Endothelial cell of hepatic sinusoid (primary cell): ENCODE results near the gene XRCC1.
"Not testable (repeated sequence)": the region's sequence is repeated elsewhere in the genome, so short reads cannot be mapped to it uniquely, and the experiment has no call there.

ENCODE experiments used
- in situ Hi-C: cut with HindIII; loops from 2 replicates; pipeline ENCODE4 v1.10.0; 2017; ENCODE audit warnings: low sequenced_read_pairs

Gene XRCC1

GRCh38 chr19:43524922-43525835 lies 50.1 kb downstream of the XRCC1 start:
- in situ Hi-C loops = loop anchor here (5.0 kb wide), 1 partner anchor 78 kb away; no protein-coding TSS in a partner anchor

DNA sequence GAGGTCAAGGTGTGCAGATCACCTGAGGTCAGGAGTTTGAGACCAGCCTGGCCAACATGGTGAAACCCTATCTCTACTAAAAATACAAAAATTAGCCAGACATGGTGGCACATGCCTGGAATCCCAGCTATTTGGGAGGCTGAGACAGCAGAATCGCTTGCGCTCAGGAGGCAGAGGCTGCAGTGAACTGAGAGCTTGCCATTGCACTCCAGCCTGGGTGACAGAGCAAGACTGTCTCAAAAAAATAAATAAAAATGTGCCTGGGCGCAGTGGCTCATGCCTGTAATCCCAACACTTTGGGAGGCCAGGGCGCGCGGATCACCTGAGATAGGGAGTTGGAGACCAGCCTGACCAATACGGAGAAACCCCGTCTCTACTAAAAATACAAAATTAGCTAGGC lies 51.6 kb downstream of the XRCC1 start:
- in situ Hi-C loops = not testable (repeated sequence)

DNA sequence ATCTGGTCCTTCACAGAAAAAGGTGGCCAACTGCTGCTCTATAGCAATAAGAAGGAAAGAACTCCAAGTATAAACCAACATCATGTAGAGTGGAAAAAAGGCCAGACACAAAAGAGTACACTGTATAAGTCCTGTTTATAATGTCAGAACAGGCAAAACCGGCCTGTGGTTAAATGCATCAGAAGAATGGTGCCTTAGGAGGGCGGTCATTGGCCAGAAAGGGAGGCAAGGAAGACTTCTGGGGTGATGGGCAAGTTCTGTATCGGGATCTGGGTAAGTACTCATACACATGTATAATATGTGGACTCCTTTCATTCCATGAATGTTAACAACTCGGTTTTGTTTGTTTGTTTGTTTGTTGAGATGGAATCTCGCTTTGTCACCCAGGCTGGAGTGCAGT lies 52.4 kb downstream of the XRCC1 start:
- in situ Hi-C loops = no loop called here

DNA sequence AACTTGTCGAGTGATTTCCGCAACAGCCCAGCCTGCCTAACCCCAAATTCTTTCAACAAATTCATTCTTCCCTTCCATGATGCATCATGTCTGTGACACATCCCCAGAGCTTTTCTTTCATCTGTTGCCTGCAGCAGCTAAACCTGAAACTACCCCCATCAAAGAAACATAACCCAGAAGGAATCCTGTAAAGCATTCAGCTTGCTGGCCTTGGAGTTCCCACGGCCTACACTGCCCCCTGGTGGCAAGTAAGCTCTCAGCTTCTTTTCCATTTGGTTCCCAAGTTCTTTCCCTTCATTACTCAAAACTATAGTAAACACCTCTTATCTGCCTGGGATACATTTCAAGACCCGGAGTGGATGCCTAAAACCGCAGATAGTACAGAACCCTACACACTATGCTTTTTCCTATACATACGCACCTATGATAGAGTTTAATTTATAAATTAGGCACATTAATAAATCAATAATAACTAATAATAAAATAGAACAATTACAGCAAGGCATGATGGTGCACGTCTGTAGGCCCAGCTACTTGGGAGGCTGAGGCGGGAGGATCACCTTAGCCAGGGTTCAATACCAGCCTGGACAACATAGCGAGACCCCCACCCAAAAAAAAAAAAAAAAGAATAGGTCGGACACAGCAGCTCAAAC lies 55.8 kb downstream of the XRCC1 start:
- in situ Hi-C loops = no loop called here

GRCh38 chr19:43518051-43518450 lies 57.3 kb downstream of the XRCC1 start:
- in situ Hi-C loops = no loop called here

DNA sequence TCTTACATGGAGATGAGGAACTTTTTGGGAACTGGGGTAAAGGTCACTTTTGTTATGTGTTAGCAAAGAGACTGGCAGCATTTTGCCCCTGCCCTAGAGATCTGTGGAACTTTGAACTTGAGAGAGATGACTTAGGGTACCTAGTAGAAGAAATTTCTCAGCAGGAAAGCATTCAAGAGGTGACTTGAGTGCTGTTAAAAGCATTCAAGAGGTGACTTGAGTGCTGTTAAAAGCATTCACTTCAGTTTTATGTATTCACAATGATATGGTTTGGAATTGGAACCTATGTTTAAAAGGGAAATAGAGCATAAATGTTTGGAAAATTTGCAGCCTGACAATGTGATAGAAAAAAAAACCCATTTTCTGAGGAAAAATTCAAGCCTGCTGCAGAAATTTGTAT lies 62.9 kb downstream of the XRCC1 start:
- in situ Hi-C loops = not testable (repeated sequence)

DNA sequence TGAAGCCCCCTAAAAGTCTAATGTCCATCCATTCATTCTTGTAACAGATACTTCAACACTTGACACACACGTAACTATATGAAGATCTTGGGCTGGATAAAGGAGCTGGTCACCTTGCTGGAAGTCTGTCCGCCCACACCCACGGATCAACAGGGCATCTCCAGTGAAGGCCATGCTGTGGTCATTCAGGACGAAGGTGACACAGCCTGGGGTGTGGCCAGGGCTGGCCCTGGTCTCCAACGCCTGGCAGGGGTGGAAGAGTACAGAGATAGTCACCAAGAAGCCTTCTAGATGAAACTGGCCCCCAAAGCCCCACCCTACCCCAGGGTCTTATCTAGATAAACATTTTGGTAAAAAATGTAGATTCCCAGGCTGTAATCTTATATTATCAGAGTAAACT lies 64.0 kb downstream of the XRCC1 start:
- in situ Hi-C loops = no loop called here

DNA sequence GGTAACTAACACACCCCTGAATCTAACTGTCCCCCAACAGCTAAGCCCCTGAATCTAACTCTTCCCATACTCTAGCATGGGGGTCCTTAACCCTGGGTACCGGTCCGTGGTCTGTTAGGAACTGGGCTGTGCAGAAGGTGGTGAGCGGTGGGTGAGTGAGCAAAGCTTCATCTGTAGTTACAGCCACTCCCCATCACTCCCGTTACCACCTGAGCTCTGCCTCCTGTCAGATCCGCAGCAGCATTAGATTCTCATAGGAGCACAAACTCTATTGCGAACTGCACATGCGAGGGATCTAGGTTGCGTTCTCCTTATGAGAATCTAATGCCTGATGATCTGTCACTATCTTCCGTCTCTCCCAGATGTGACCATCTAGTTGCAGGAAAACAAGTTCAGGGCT lies 64.6 kb downstream of the XRCC1 start:
- in situ Hi-C loops = no loop called here

- in situ Hi-C loops = no loop called here
These were observed 67.4 kb downstream of the XRCC1 start for GRCh38 chr19:43507880-43508279.

- in situ Hi-C loops = no loop called here
These were observed 68.7 kb downstream of the XRCC1 start for GRCh38 chr19:43506629-43507028.

GRCh38 chr19:43505941-43506340 lies 69.4 kb downstream of the XRCC1 start:
- in situ Hi-C loops = no loop called here

DNA sequence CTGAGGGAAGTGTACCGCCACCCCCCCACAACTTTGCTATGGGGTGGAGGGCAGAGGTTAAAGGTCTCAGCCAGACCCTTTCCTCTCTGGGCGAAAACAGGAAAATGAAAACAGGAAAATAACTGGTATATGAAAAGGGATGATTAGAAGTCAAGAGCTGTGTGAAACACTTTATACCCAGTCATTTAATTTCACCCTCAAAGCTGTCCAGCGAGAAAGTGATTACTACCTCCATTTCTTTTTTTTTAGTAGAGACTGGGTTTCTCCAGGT lies 70.2 kb downstream of the XRCC1 start:
- in situ Hi-C loops = no loop called here

DNA sequence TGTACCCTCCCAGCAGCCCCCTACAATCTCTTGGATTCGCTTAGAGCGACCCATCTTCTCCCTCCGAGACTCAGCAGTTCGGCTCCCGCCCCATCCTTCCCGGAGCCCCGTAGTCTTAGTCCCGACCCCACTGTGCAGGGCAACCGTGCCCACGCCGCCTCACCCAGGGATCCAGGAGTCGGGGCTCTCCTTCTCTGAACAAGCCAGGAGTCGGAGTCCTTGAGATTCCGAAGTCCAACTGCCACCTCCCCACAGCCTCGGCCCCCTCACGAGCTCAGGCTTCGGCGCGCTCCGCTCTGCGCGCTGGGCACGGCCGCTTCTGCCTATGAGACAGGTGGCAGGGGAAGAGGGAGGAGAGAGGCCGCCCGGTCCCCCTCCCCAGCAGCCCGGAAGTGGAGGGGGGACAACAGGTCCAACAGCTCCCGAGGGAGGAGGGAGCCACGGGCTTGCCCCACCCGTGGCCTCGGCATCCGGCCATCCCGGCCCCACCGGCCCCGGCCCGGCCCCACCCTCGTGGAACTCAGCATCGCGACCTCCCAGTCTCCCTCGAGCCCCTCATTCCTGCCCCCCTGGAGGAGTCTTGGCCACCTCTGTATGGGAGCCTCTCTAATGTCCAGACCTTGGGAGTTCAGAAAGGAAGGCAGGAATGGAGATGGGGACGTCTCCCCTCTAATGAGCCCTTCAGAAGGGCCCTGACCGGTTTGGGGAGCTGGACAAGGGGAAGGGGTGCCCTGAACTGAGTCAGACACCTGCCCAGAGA lies 70.7 kb downstream of the XRCC1 start, which contains the start of gene PHLDB3:
Gene PHLDB3 (minus strand): TSS at position 321 of the 760 bp plus-strand sequence. CDS start 628 bp downstream, outside the sequence.
- in situ Hi-C loops = no loop called here

DNA sequence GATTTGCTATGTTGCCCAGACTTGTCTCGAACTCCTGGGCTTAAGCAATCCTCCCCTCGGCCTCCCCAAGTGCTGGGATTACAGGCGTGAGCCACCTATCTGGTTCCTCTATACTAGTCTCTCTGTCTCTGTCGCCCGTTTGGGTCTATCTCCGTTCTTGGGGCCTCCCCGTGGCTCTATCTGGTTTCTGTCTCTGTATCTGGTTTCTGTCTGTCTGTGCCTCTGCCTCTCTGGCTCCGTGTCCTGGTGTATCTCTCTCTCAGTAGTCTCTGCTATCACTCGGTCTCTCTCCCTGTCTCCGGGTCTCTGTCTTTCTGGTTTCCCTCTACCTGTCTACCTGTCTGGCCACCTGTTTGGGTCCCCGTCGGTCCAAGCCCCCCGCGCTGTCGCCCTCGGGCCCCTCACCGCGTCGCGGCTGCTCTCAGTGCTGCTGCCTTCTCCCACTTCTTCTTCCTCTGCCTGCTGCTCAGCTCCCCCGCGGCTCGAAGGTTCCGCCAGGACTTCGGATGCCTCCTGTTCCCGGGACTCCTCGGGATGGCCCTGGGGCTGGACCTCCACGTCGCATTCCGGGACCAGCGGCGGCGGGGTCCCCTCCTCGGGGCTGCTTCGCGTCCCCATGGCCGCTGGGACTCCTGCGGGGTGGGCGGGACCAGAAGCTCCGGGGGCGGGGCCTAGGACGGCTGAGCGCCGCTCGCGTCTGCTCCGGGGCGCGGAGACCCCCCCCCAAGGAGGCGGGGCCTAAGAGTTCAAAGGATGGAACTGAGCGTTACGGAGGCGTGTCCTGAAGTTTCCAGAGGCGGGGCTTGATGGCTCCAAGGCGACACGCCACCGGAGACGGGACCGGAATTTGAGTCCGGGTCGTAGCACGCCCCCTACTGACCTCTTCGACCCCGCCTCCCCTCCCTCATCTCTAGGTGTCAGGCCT lies 71.6 kb downstream of the XRCC1 start:
- in situ Hi-C loops = no loop called here

DNA sequence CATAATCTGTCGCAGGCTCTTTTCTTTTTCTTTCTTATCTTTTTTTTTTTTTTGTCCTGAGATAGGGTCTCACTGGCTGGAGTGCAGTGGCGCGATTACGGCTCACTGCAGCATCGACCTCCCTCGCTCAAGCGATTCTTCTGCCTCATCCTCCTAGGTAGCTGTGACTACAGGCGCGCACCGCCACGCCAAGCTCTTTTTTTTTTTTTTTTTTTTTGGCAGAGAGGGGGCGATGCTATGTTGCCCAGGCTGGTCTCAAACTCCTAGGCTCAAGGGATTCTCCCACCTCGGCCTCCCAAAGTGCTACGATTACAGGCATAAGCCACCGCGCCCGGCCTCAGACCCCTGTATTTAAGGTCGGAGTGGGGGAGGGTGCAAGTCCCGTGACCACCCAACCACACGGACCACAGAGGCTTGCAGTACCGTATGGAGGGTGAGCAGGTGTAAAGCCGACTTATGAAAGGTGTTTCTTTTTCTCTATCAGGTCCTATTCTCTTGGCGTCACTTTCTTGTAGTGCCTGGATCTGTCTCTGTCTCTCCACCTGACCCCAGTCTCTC lies 72.8 kb downstream of the XRCC1 start:
- in situ Hi-C loops = no loop called here

GRCh38 chr19:43501661-43502418 lies 73.5 kb downstream of the XRCC1 start:
- in situ Hi-C loops = no loop called here

DNA sequence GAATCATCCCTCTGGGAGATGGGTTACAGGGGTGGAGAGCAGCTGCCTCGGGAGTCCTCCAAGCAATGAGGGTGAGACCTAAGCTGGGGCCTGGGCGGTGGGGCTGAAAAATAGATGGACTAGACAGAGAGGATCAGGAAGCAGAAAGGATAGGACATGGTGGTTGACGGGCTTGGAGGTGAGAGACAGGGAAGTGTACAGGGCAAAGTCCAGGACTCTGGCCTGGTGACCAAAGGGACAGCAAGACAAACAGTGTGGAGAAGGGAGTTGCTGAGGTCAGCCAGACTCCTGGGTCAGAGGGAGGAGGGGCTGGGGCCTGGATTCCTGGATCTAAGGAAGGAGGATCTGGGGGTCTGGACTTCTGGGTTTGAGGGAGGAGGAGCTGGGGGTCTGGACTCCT lies 76.3 kb downstream of the XRCC1 start:
- in situ Hi-C loops = no loop called here

DNA sequence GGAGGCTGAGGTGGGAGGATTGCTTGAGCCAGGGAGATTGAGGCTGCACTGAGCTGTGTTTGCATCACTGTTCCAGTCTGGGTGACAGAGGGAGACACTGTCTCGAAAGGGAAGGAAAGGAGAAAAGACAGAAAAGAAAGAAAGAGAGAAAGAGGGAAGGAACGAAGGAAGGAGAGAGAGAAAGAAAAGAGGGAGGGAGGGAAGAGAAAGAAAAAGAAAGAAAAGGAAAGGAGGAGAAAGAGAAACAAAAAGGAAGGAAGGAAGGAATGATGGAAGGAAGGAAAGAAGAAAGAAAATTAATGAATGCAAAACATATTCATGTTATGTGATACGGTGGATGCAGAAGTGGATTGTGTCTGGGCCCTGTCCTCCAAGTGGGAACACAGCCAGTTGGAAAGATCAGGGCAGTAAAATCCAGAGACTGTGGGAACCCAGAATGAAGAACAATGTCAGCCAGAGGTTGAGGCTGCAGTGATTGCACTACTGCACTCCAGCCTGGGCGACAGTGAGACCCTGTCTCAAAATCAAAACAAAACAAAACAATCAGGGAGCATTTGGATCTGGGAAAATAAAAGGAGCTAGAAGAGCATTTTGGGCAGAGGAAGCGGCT lies 77.0 kb downstream of the XRCC1 start:
- in situ Hi-C loops = no loop called here

- in situ Hi-C loops = no loop called here
These were observed 78.4 kb downstream of the XRCC1 start for GRCh38 chr19:43496960-43497359.
